ENCODE measurements around the gene ETNK1. TPM values are rescaled to one million over a fixed set of nuclear protein-coding genes. Genes with fewer than 3 reads are reported as not detected.

The ETNK1 gene
- total RNA-seq, 1 experiment from 2014 or later, result 70.1 TPM

GRCh38 chr12:22722779-22723178, 97.8 kb downstream of the ETNK1 start:
- no CpG with 5 or more reads among the region's 1 CpG for WGBS (ENCODE audit: extremely low coverage, insufficient read length, low lambda C conversion rate)
- 0 out of 7 replicates have a peak, but pooled peaks cover 0 to 4% (median 0%) of the 10 kb centered on the region in 3 experiments for H3K36me3 Mint-ChIP-seq (ENCODE audit: insufficient read depth in 1 of 3, low read depth in 3 of 3)
- H4K20me1 ChIP-seq (ENCODE audit: control insufficient read depth, insufficient read depth, insufficient read length), result no peaks in the 10 kb centered on the region

More at GRCh38 chr12:22722779-22723178, 97.8 kb downstream of the ETNK1 start:
- H3K4me2 ChIP-seq (ENCODE audit: insufficient read depth, insufficient read length, low read length), result no peak overlapping the region
- H3K4me1 Mint-ChIP-seq, result peaks cover 3 to 6% of the 10 kb centered on the region in 2 experiments; a peak in 3 of 4 replicates
- no peaks in the 10 kb centered on the region for H3K79me2 ChIP-seq (ENCODE audit: insufficient read depth, low read length)
- no peak overlapping the region for H2BK12ac ChIP-seq (ENCODE audit: insufficient read length, low read depth, low read length)
- H3K27ac Mint-ChIP-seq, result no peak overlapping the region
- no peaks in the 10 kb centered on the region for H3K9me3 ChIP-seq (ENCODE audit: control insufficient read depth, low read depth, low read length)
- no peak overlapping the region for H2BK5ac ChIP-seq (ENCODE audit: insufficient read length, low read length)
- H3K27me3 Mint-ChIP-seq (ENCODE audit: low read depth), result no peaks in the 10 kb centered on the region
- DNase-seq, result no peak
- H3T11ph ChIP-seq (ENCODE audit: low read length), result no peak overlapping the region
- H4K91ac ChIP-seq (ENCODE audit: insufficient read length, low read depth, low read length), result no peak overlapping the region
- H2AFZ ChIP-seq (ENCODE audit: low read length), result no peak overlapping the region
- no peaks in the 10 kb centered on the region for H3K9me3 Mint-ChIP-seq
- H3K4ac ChIP-seq (ENCODE audit: low read depth, low read length), result no peak overlapping the region
- no peak overlapping the region for H3K9ac ChIP-seq (ENCODE audit: extremely low read depth, insufficient read length, low read length)
- H4K5ac ChIP-seq (ENCODE audit: insufficient read length, low read depth, low read length), result no peak overlapping the region
- no peak overlapping the region for H3K27ac ChIP-seq (ENCODE audit: insufficient read length, low read depth, low read length)
- no peaks in the 10 kb centered on the region for H3K23me2 ChIP-seq (ENCODE audit: insufficient read length, low read depth, low read length, poor library complexity, severe bottlenecking)
- no peak overlapping the region for H3K18ac ChIP-seq (ENCODE audit: insufficient read length, low read depth, low read length)
- no peak overlapping the region for H3K23ac ChIP-seq (ENCODE audit: insufficient read length, low read depth, low read length)
- no peaks in the 10 kb centered on the region for H3K27me3 ChIP-seq (ENCODE audit: insufficient read depth, low read length)
- no peaks in the 10 kb centered on the region for H3K4me1 ChIP-seq (ENCODE audit: insufficient read depth, low read length)
- no peak for TF ChIP-seq CTCF (conservative IDR thresholded peaks at IDR 0.05)
- no peak overlapping the region for H3K4me3 Mint-ChIP-seq
- no peaks in the 10 kb centered on the region for H3K79me1 ChIP-seq (ENCODE audit: insufficient read depth, low read depth, low read length, poor library complexity, severe bottlenecking)
- no peak overlapping the region for H2AK5ac ChIP-seq (ENCODE audit: insufficient read length, low read length)
- no peak overlapping the region for H2BK20ac ChIP-seq (ENCODE audit: low read depth, low read length, poor library complexity, severe bottlenecking)
- H2BK15ac ChIP-seq (ENCODE audit: low read depth, low read length), result no peak overlapping the region
- no peak overlapping the region for H2BK120ac ChIP-seq (ENCODE audit: low read depth, low read length, poor library complexity, severe bottlenecking)
- no peak overlapping the region for H3K14ac ChIP-seq (ENCODE audit: insufficient read depth, low read length)
- H4K8ac ChIP-seq (replicated peaks; ENCODE audit: insufficient read length, low read depth, low read length), result no peak overlapping the region
- H3K56ac ChIP-seq (ENCODE audit: insufficient read length, low read depth, low read length), result no peak overlapping the region
